Endodermal cell (in vitro differentiated cells): Measurements from ENCODE around the gene RAB35. TPM values are rescaled to one million over a fixed set of nuclear protein-coding genes. Genes with fewer than 3 reads are reported as not detected.

Source experiments
- DNase-seq: peaks from one replicate; pipeline ENCODE4 v3.0.0-alpha.2; 2017
- H3K27ac ChIP-seq: 2 replicates; pipeline ENCODE4 v1.5.1; 2013; ENCODE audit warnings: mild to moderate bottlenecking, low read depth, low read length, moderate library complexity
- H3K27me3 ChIP-seq: 2 replicates; pipeline ENCODE4 v1.6.1; 2013; ENCODE audit warnings: mild to moderate bottlenecking, low read length, moderate library complexity; ENCODE audit not compliant: insufficient read depth, control insufficient read depth, poor library complexity, severe bottlenecking
- H3K36me3 ChIP-seq: 2 replicates; pipeline ENCODE4 v1.7.0; 2013; ENCODE audit warnings: mild to moderate bottlenecking, low read length, moderate library complexity; ENCODE audit not compliant: control insufficient read depth, insufficient read depth
- H3K4me1 ChIP-seq: one replicate; pipeline ENCODE4 v1.7.0; 2013; ENCODE audit warnings: low read length; ENCODE audit not compliant: control insufficient read depth, insufficient read depth
- H3K4me3 ChIP-seq: 2 replicates; pipeline ENCODE4 v1.5.1; 2013; ENCODE audit warnings: mild to moderate bottlenecking, low read length, moderate library complexity
- H3K9ac ChIP-seq: 2 replicates; pipeline ENCODE4 v1.6.1; 2013; ENCODE audit warnings: mild to moderate bottlenecking, low read length, moderate library complexity; ENCODE audit not compliant: poor library complexity, severe bottlenecking; ENCODE audit errors: extremely low read depth
- H3K9me3 ChIP-seq: 2 replicates; pipeline ENCODE4 v1.6.1; 2013; ENCODE audit warnings: mild to moderate bottlenecking, low read length, moderate library complexity; ENCODE audit not compliant: control insufficient read depth
- H3K27ac Mint-ChIP-seq: 2 replicates; pipeline ENCODE4 v1.8.0; 2020; ENCODE audit warnings: mixed read lengths
- H3K27me3 Mint-ChIP-seq: 2 replicates; pipeline ENCODE4 v1.8.0; 2021; ENCODE audit warnings: mild to moderate bottlenecking, mixed read lengths; ENCODE audit not compliant: insufficient read depth
- H3K36me3 Mint-ChIP-seq: 2 replicates; pipeline ENCODE4 v1.8.0; 2020; ENCODE audit warnings: low read depth, mixed read lengths
- H3K4me1 Mint-ChIP-seq: 2 replicates; pipeline ENCODE4 v1.8.0; 2020; ENCODE audit warnings: mixed read lengths
- H3K4me3 Mint-ChIP-seq: 2 replicates; pipeline ENCODE4 v1.8.0; 2020; ENCODE audit warnings: mild to moderate bottlenecking, moderate library complexity, mixed read lengths
- H3K9me3 Mint-ChIP-seq: 2 replicates; pipeline ENCODE4 v1.8.0; 2020; ENCODE audit warnings: mild to moderate bottlenecking, mixed read lengths
- CTCF ChIP-seq: fragments of 200-600 bp; sonication (generic); conservative IDR thresholded peaks from 2 replicates; pipeline ENCODE4 v1.5.0; 2021; ENCODE audit warnings: antibody characterized with exemption, mild to moderate bottlenecking
- WGBS, 2 experiments: methylation state at CpG; one replicate each; pipeline versions ENCODE4 v1.1.5 to v1.1.7; 2013; ENCODE audit warnings: missing lambda C conversion rate in 2 of 2, mixed read lengths in 1 of 2; ENCODE audit not compliant: insufficient coverage in 1 of 2, insufficient read length in 1 of 2; 5-methylcytosine and 5-hydroxymethylcytosine counted together
- total RNA-seq, 2 donors: library from RNA; stranded (reverse); fragmentation: NEBNext Ultra II Directional in 1 of 2; extraction: Animal tissue kit (Norgen Biotek cat#: 25700) in 1 of 2; gene quantifications; 2 replicates in 1 of 2; 3 replicates in 1 of 2; pipeline ENCODE4 v1.2.1, GENCODE V29; 2021

Gene RAB35
- total RNA-seq, 2 donors from 2014 or later, result 32.4 to 36.6 TPM

GRCh38 chr12:120150919-120151525 lies 34.5 kb upstream of the RAB35 start:
- WGBS, 2 experiments, result 94 to 97% methylated on average over 15 to 22 of the region's 22 CpGs
- Histone ChIP-seq H3K4me1 (no peaks in the 10 kb centered on the region), H3K9ac (no peak overlapping the region), H3K27me3 (no peaks in the 10 kb centered on the region), H3K27ac (no peak overlapping the region), H3K9me3 (no peaks in the 10 kb centered on the region), H3K36me3 (peaks cover 87% of the 10 kb centered on the region), H3K4me3 (no peak overlapping the region)
- Mint-ChIP-seq H3K36me3 (peaks cover 74% of the 10 kb centered on the region), H3K27ac (no peak overlapping the region), H3K4me1 (no peaks in the 10 kb centered on the region), H3K4me3 (no peak overlapping the region), H3K27me3 (no peaks in the 10 kb centered on the region), H3K9me3 (no peaks in the 10 kb centered on the region)
- DNase-seq, result peak; percentile 46
- TF ChIP-seq CTCF, result no peak

- no peaks in the 10 kb centered on the region for H3K9me3 Mint-ChIP-seq
- Histone ChIP-seq H3K27ac (no peak overlapping the region), H3K9me3 (no peaks in the 10 kb centered on the region), H3K4me3 (no peak overlapping the region), H3K4me1 (no peaks in the 10 kb centered on the region), H3K27me3 (no peaks in the 10 kb centered on the region), H3K36me3 (peaks cover 87% of the 10 kb centered on the region), H3K9ac (no peak overlapping the region)
- peak overlapping the region; percentile 61 for H3K27ac Mint-ChIP-seq
- no peak for DNase-seq
- no peak for TF ChIP-seq CTCF
- 95 to 96% methylated on average over 11 of the region's 11 CpGs for WGBS, 2 experiments
- H3K4me3 Mint-ChIP-seq, result no peak overlapping the region
- H3K27me3 Mint-ChIP-seq, result no peaks in the 10 kb centered on the region
- peaks cover 76% of the 10 kb centered on the region for H3K36me3 Mint-ChIP-seq
- H3K4me1 Mint-ChIP-seq, result no peaks in the 10 kb centered on the region
These were observed 31.5 kb upstream of the RAB35 start for GRCh38 chr12:120148011-120148410.

- H3K27ac Mint-ChIP-seq, result no peak overlapping the region
- no peaks in the 10 kb centered on the region for H3K4me1 Mint-ChIP-seq
- DNase-seq, result no peak
- Histone ChIP-seq H3K4me3 (no peak overlapping the region), H3K27me3 (no peaks in the 10 kb centered on the region), H3K9ac (no peak overlapping the region), H3K27ac (no peak overlapping the region), H3K9me3 (no peaks in the 10 kb centered on the region), H3K36me3 (peaks cover 96% of the 10 kb centered on the region), H3K4me1 (no peaks in the 10 kb centered on the region)
- H3K36me3 Mint-ChIP-seq, result peaks cover 84% of the 10 kb centered on the region
- H3K9me3 Mint-ChIP-seq, result no peaks in the 10 kb centered on the region
- no peak for TF ChIP-seq CTCF
- 92 to 96% methylated on average over 8 of the region's 8 CpGs for WGBS, 2 experiments
- no peak overlapping the region for H3K4me3 Mint-ChIP-seq
- no peaks in the 10 kb centered on the region for H3K27me3 Mint-ChIP-seq
These were observed 28.6 kb upstream of the RAB35 start for GRCh38 chr12:120145164-120145563.
